Measurements from ENCODE around the gene SH3GL1. TPM values are rescaled to one million over a fixed set of nuclear protein-coding genes. Genes with fewer than 3 reads are reported as not detected.

The SH3GL1 gene
- total and polyA plus RNA-seq, 9 of the 15 experiments (the other 6 are each of a cell fraction or from before 2014, with no cell fraction given), result 1.7 to 75.3 (median 25.7) TPM

GRCh38 chr19:4343370-4344307, 56.7 kb downstream of the SH3GL1 start, which contains the start of gene MPND (continued):
- no peak for TF ChIP-seq ZHX1 (conservative IDR thresholded peaks at IDR 0.05; ENCODE audit: low read length)
- TF ChIP-seq GTF2A2 (tag; IDR thresholded peaks at IDR 0.05), result no peak
- no peak for TF ChIP-seq PBX2 (CRISPR knock-in tag; IDR thresholded peaks at IDR 0.05; ENCODE audit: low read depth)
- TF ChIP-seq PBX2 (tag; conservative IDR thresholded peaks at IDR 0.05; ENCODE audit: low read depth), result no peak
- TF ChIP-seq ARNT (IDR thresholded peaks at IDR 0.05), result no peak
- TF ChIP-seq NR0B1 (IDR thresholded peaks at IDR 0.05; ENCODE audit: partially characterized antibody), result no peak
- TF ChIP-seq SIN3A (IDR thresholded peaks at IDR 0.05; ENCODE audit: borderline replicate concordance in 2 of 2, control insufficient read depth in 1 of 2, low read depth in 2 of 2, low read length in 2 of 2), result peak in 1 of 2 experiments; percentile 27; a peak in 2 of 4 replicates
- TF ChIP-seq JUN (IDR thresholded peaks at IDR 0.05; ENCODE audit: borderline replicate concordance, low read depth, low read length), result no peak
- TF ChIP-seq JUN (CRISPR knock-in tag; IDR thresholded peaks at IDR 0.05; ENCODE audit: borderline replicate concordance), result no peak
- no peak for TF ChIP-seq RERE (CRISPR knock-in tag; IDR thresholded peaks at IDR 0.05; ENCODE audit: borderline replicate concordance)
- TF ChIP-seq RB1 (IDR thresholded peaks at IDR 0.05; ENCODE audit: low read depth), result no peak
- TF ChIP-seq ZNF217 (CRISPR knock-in tag; IDR thresholded peaks at IDR 0.05), result no peak
- TF ChIP-seq PHB (CRISPR knock-in tag; IDR thresholded peaks at IDR 0.05), result no peak
- peak; percentile 26; the same call in 1 of the 2 replicates for TF ChIP-seq CTBP1 (IDR thresholded peaks at IDR 0.05; ENCODE audit: borderline replicate concordance)

Measured in K562 (cell line).